Hepatocyte (in vitro differentiated cells): ENCODE data around the gene WTAP. TPM values are rescaled to one million over a fixed set of nuclear protein-coding genes. Genes with fewer than 3 reads are reported as not detected.
"Not testable (repeated sequence)": the region's sequence is repeated elsewhere in the genome, so short reads cannot be mapped to it uniquely, and the experiment has no call there.

Source experiments
- DNase-seq: peaks from one replicate; pipeline ENCODE4 v3.0.0-alpha.2; 2016; ENCODE audit warnings: low spot score
- H2AFZ ChIP-seq: fragments of 200-600 bp; sonication (generic); 2 replicates; pipeline ENCODE4 v1.6.0; 2016; ENCODE audit warnings: antibody characterized with exemption, mild to moderate bottlenecking
- H3K27ac ChIP-seq: fragments of 200-600 bp; sonication (generic); 2 replicates; pipeline ENCODE4 v1.5.1; 2016; ENCODE audit warnings: mild to moderate bottlenecking
- H3K27me3 ChIP-seq: fragments of 200-600 bp; sonication (generic); 2 replicates; pipeline ENCODE4 v1.6.1; 2016
- H3K36me3 ChIP-seq: fragments of 200-600 bp; sonication (generic); replicated peaks from 2 replicates; pipeline ENCODE4 v1.5.1; 2016; ENCODE audit warnings: low read depth; ENCODE audit not compliant: insufficient read depth
- H3K4me1 ChIP-seq: fragments of 200-600 bp; sonication (generic); 2 replicates; pipeline ENCODE4 v1.5.1; 2016; ENCODE audit warnings: mild to moderate bottlenecking, moderate library complexity; ENCODE audit not compliant: insufficient read depth
- H3K4me2 ChIP-seq: fragments of 200-600 bp; sonication (generic); 2 replicates; pipeline ENCODE4 v1.6.0; 2016
- H3K4me3 ChIP-seq: fragments of 200-600 bp; sonication (generic); 2 replicates; pipeline ENCODE4 v1.5.1; 2016; ENCODE audit warnings: mild to moderate bottlenecking
- H3K79me2 ChIP-seq: fragments of 200-600 bp; sonication (generic); 2 replicates; pipeline ENCODE4 v1.6.0; 2017; ENCODE audit warnings: mild to moderate bottlenecking
- H3K9me2 ChIP-seq: fragments of 200-600 bp; sonication (generic); replicated peaks from 2 replicates; pipeline ENCODE4 v1.6.0; 2017; ENCODE audit warnings: mild to moderate bottlenecking; ENCODE audit not compliant: insufficient read depth
- H3K9me3 ChIP-seq: fragments of 200-600 bp; sonication (generic); 2 replicates; pipeline ENCODE4 v1.5.1; 2016; ENCODE audit warnings: low read depth, mild to moderate bottlenecking
- H4K20me1 ChIP-seq: fragments of 200-600 bp; sonication (generic); 2 replicates; pipeline ENCODE4 v1.6.0; 2016; ENCODE audit warnings: mild to moderate bottlenecking; ENCODE audit not compliant: insufficient read depth, poor library complexity, severe bottlenecking
- EZH2 ChIP-seq: fragments of 200-600 bp; sonication (generic); IDR thresholded peaks from 2 replicates; pipeline ENCODE4 v1.6.1; 2016; ENCODE audit warnings: antibody characterized with exemption, mild to moderate bottlenecking, borderline replicate concordance
- EZH2phosphoT487 ChIP-seq: fragments of 200-600 bp; sonication (generic); IDR thresholded peaks from one replicate; pipeline ENCODE4 v1.6.1; 2018; ENCODE audit warnings: antibody characterized with exemption, mild to moderate bottlenecking, low read depth, moderate library complexity; ENCODE audit not compliant: unreplicated experiment, severe bottlenecking
- WGBS: methylation state at CpG from one replicate; pipeline ENCODE4 v1.1.6; 2016; ENCODE audit warnings: low lambda C conversion rate; ENCODE audit errors: missing lambda C conversion rate; 5-methylcytosine and 5-hydroxymethylcytosine counted together
- polyA plus RNA-seq: library from polyadenylated mRNA; unstranded; fragments of >200 nt; fragmentation: Nextera tagmentation; extraction: Ambion mirVana; gene quantifications from 2 replicates; pipeline ENCODE4 v1.2.1, GENCODE V29; 2016
- total RNA-seq: library from RNA; depleted of rRNA; stranded (reverse); fragments of >200 nt; gene quantifications from 2 replicates; pipeline ENCODE4 v1.2.3, GENCODE V29; 2014
- TF ChIP-seq, protein P1 (sequence below): fragments of 200-600 bp; sonication (generic); IDR thresholded peaks from 2 replicates; pipeline ENCODE4 v1.5.1; 2016; ENCODE audit warnings: antibody characterized with exemption, mild to moderate bottlenecking; ENCODE audit not compliant: poor library complexity

The WTAP gene
- total and polyA plus RNA-seq, 2 experiments from 2014 or later: 84.6 to 101 TPM

DNA sequence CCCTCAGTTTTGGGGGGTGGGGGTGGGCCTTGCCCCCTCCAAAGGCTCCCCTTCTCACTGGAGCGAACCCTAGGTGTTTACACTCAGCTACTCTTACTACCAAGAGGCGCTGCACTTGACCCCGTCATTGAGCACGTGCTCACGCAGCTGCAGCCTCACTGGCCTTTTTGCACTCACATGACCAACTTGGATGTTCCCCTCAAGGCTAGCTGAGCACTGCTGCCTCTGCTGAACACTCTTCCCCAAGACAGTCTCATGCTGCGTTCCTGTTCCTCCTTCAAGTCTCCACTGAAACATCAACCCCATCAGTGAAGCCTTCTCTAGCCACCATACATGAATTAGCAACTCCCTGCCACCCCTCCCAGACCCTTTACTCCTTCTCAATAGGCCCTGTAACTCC lies 38.3 kb upstream of the WTAP start:
- peaks cover 4% of the 10 kb centered on the region for H3K4me1 ChIP-seq
- H4K20me1 ChIP-seq: no peaks in the 10 kb centered on the region
- no peak for DNase-seq
- H3K27ac ChIP-seq: no peak overlapping the region
- no peak overlapping the region for H2AFZ ChIP-seq
- no peaks in the 10 kb centered on the region for H3K9me3 ChIP-seq
- no peak overlapping the region for H3K4me3 ChIP-seq
- 95% methylated on average over 6 of the region's 6 CpGs for WGBS
- no peaks in the 10 kb centered on the region for H3K36me3 ChIP-seq
- H3K79me2 ChIP-seq: peaks cover 58% of the 10 kb centered on the region
- no peaks in the 10 kb centered on the region for H3K9me2 ChIP-seq
- no peaks in the 10 kb centered on the region for H3K27me3 ChIP-seq
- TF ChIP-seq, protein P1, sequence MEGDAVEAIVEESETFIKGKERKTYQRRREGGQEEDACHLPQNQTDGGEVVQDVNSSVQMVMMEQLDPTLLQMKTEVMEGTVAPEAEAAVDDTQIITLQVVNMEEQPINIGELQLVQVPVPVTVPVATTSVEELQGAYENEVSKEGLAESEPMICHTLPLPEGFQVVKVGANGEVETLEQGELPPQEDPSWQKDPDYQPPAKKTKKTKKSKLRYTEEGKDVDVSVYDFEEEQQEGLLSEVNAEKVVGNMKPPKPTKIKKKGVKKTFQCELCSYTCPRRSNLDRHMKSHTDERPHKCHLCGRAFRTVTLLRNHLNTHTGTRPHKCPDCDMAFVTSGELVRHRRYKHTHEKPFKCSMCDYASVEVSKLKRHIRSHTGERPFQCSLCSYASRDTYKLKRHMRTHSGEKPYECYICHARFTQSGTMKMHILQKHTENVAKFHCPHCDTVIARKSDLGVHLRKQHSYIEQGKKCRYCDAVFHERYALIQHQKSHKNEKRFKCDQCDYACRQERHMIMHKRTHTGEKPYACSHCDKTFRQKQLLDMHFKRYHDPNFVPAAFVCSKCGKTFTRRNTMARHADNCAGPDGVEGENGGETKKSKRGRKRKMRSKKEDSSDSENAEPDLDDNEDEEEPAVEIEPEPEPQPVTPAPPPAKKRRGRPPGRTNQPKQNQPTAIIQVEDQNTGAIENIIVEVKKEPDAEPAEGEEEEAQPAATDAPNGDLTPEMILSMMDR: no peak
- TF ChIP-seq EZH2 (no peak), EZH2phosphoT487 (no peak)
- H3K4me2 ChIP-seq: no peak overlapping the region

DNA sequence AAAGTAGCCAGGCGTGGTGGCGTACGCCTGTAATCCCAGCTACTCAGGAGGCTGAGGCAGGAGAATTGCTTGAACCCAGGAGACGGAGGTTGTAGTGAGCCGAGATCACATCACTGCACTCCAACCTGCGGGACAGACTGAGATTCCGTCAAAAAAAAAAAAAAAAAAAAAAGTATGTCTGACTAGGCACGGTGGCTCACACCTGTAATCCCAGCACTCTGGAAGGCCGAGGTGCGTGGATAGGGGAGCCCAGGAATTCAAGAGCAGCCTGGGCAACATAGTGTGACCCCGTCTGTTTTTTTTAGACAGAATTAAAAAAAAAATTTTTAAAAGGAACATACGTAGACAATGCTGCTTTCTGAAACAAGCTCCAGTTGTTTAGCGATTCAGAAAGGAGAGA lies 37.2 kb upstream of the WTAP start:
- not testable (repeated sequence) for H3K27me3 ChIP-seq, H3K36me3 ChIP-seq, H4K20me1 ChIP-seq, H3K9me2 ChIP-seq, H2AFZ ChIP-seq, DNase-seq, H3K4me3 ChIP-seq, H3K9me3 ChIP-seq, H3K27ac ChIP-seq
- H3K4me2 ChIP-seq: peak overlapping the region; percentile 90
- WGBS: 95% methylated on average over 13 of the region's 13 CpGs
- peaks cover 10% of the 10 kb centered on the region for H3K4me1 ChIP-seq
- peaks cover 62% of the 10 kb centered on the region for H3K79me2 ChIP-seq

DNA sequence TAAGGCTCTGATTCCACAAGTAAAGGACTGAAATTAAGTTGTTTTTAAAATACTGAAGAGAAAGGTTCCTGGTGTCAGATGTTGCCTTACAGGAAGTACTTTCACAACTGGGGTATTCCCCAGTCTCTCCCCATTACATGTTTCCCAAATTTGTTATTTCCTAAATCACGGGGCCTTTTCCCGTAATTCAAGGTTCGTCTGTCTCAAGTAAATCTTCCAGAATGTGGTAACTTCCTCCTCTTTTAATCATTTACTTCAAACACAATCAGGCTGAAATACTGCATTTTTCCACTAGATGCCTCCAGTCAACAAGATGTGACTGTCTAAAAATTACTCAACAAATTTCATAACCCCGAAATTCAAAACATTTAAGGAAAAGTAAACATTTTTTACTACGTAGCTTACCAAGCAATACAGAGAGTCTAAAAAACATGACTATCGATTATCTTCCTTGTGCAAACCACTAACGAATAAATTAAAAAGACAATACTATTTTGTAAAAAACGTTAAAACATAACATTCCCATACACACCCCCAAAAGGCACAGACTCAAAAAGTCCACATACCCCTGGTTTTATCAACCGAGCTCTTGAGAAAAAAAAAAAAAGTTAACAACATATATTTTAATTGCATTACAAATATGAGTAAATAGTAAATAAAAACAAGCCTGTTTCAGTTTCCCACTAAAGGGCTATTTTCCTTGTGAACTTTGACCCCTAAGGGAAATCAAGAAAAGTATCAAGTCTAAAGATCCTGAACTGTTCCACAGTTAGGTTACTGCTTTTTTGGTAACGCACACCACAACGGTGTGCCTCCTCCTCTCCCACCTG lies 36.0 kb upstream of the WTAP start:
- H3K27ac ChIP-seq: peak overlapping the region; percentile 99
- peak; percentile 80 for DNase-seq

DNA sequence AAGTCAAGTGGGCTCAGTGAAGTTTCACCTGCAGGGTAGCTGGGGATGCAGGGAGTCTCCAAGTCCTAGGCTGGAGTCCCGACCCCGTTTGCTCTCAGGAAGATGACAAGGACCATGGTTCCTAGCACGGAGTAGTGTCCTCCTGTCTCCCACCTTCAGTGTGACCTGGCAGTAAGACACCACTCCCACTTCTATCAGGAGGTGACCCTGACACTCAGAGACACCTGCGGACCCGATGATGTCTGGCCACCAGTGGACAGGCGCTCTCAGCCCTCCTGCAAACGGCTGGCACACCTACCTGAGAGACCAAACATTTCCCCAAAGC lies 35.4 kb upstream of the WTAP start:
- WGBS: 45% methylated on average over 7 of the region's 7 CpGs
- Histone ChIP-seq H3K4me1 (peaks cover 10% of the 10 kb centered on the region), H3K79me2 (peaks cover 57% of the 10 kb centered on the region)

More for the DNA sequence above, 36.0 kb upstream of the WTAP start:
- Histone ChIP-seq H3K4me2 (peak overlapping the region; percentile 90), H4K20me1 (no peaks in the 10 kb centered on the region), H3K4me1 (peaks cover 10% of the 10 kb centered on the region), H3K27me3 (no peaks in the 10 kb centered on the region), H3K79me2 (peaks cover 59% of the 10 kb centered on the region), H2AFZ (no peak overlapping the region), H3K4me3 (peak overlapping the region; percentile 94), H3K9me3 (no peaks in the 10 kb centered on the region), H3K9me2 (no peaks in the 10 kb centered on the region), H3K36me3 (no peaks in the 10 kb centered on the region)
- TF ChIP-seq, protein P1: peak; percentile 73
- no peak for TF ChIP-seq EZH2
- 26% methylated on average over 11 of the region's 11 CpGs for WGBS

More for the DNA sequence above, 35.4 kb upstream of the WTAP start:
- no peaks in the 10 kb centered on the region for H3K36me3 ChIP-seq
- peak overlapping the region; percentile 94 for H3K4me3 ChIP-seq
- no peak for DNase-seq
- no peaks in the 10 kb centered on the region for H3K9me3 ChIP-seq
- TF ChIP-seq EZH2: no peak
- TF ChIP-seq, protein P1: no peak
- no peak for TF ChIP-seq EZH2phosphoT487
- no peaks in the 10 kb centered on the region for H3K9me2 ChIP-seq
- H3K27me3 ChIP-seq: no peaks in the 10 kb centered on the region
- peak overlapping the region; percentile 90 for H3K4me2 ChIP-seq
- no peak overlapping the region for H2AFZ ChIP-seq
- no peaks in the 10 kb centered on the region for H4K20me1 ChIP-seq
- H3K27ac ChIP-seq: peak overlapping the region; percentile 99
